OCI-LY1 (cell line): ENCODE data around the gene NEGR1.

Source experiments
- EZH2 ChIP-seq: fragments of 200-600 bp; sonication (generic), shearing (Covaris generic); IDR thresholded peaks from 2 replicates; pipeline ENCODE4 v1.8.0; 2017; ENCODE audit warnings: borderline replicate concordance, mixed run types, mild to moderate bottlenecking, antibody characterized with exemption, low read length, moderate library complexity, mixed read lengths
- TF ChIP-seq, protein P1 (sequence below): fragments of 200-600 bp; sonication (generic), shearing (Covaris generic); IDR thresholded peaks from 2 replicates; pipeline ENCODE4 v1.5.1; 2017; ENCODE audit warnings: mild to moderate bottlenecking, antibody characterized with exemption, low read length, moderate library complexity, mixed read lengths

DNA sequence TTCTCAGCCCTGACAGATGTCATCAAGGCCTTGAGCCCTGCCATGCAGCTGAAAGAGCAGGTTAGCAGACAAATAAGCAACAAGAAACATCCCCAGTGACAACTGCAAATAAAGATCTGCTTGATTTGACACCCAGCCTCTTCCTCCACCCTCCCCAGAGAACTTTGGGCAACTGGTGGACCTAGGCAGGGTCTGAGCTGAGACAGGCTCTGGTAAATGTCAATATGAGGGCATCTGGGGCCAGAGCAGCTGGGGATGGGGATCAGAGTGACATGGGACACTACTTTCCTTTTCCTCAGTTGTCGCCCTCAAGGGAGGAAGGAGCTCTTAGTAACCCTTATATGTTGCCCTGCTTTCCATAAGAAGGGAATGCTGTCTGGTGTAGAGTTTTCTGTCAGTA lies 544.1 kb downstream of the NEGR1 start:
- TF ChIP-seq, protein P1, sequence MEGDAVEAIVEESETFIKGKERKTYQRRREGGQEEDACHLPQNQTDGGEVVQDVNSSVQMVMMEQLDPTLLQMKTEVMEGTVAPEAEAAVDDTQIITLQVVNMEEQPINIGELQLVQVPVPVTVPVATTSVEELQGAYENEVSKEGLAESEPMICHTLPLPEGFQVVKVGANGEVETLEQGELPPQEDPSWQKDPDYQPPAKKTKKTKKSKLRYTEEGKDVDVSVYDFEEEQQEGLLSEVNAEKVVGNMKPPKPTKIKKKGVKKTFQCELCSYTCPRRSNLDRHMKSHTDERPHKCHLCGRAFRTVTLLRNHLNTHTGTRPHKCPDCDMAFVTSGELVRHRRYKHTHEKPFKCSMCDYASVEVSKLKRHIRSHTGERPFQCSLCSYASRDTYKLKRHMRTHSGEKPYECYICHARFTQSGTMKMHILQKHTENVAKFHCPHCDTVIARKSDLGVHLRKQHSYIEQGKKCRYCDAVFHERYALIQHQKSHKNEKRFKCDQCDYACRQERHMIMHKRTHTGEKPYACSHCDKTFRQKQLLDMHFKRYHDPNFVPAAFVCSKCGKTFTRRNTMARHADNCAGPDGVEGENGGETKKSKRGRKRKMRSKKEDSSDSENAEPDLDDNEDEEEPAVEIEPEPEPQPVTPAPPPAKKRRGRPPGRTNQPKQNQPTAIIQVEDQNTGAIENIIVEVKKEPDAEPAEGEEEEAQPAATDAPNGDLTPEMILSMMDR = no peak
- no peak for TF ChIP-seq EZH2
